Activated naive CD4-positive, alpha-beta T cell treated with anti-CD3 and anti-CD28 coated beads for 36 hours (primary cell): ENCODE data around the gene MVB12A. TPM values are rescaled to one million over a fixed set of nuclear protein-coding genes. Genes with fewer than 3 reads are reported as not detected.

Source experiments
- CTCF ChIA-PET: fragments of 350-600 bp; sonication (Branson Sonifier 250); formaldehyde crosslinking; loops from one replicate; lab custom pipeline; 2021; ENCODE audit warnings: antibody characterized with exemption; lab: Charles Lee
- DNase-seq: peaks from one replicate; pipeline ENCODE4 v3.0.0-alpha.2; 2020
- H3K27ac Mint-ChIP-seq: one replicate; pipeline ENCODE4 v1.8.0; 2021; ENCODE audit warnings: mild to moderate bottlenecking, mixed read lengths
- H3K27me3 Mint-ChIP-seq: one replicate; pipeline ENCODE4 v1.8.0; 2021; ENCODE audit warnings: low read depth, mixed read lengths
- H3K36me3 Mint-ChIP-seq: one replicate; pipeline ENCODE4 v1.8.0; 2021; ENCODE audit warnings: low read depth, mixed read lengths
- H3K4me1 Mint-ChIP-seq: one replicate; pipeline ENCODE4 v1.8.0; 2021; ENCODE audit warnings: low read depth, mixed read lengths
- H3K4me3 Mint-ChIP-seq: one replicate; pipeline ENCODE4 v1.8.0; 2021; ENCODE audit warnings: mild to moderate bottlenecking, moderate library complexity, mixed read lengths
- H3K9me3 Mint-ChIP-seq: one replicate; pipeline ENCODE4 v1.8.0; 2021; ENCODE audit warnings: mixed read lengths
- intact Hi-C: fragments of 100-400 bp; cut with micrococcal nuclease; formaldehyde crosslinking; loops from one replicate; pipeline ENCODE4 v1.15.1; 2023
- total RNA-seq, 2 experiments: library from RNA; stranded (reverse); gene quantifications; one replicate each; pipeline ENCODE4 v1.2.3, GENCODE V29; 2021

Gene MVB12A
- 10 to 100 TPM; 29.3 to 32.1 TPM for total RNA-seq

GRCh38 chr19:17419621-17420474, at the start of gene MVB12A:
Gene MVB12A (plus strand): TSS chr19:17420047. CDS start chr19:17420136, 89 bp downstream.
- intact Hi-C loops: loop anchor here (1.0 kb wide), 6 partner anchors 15 to 153 kb away; partner anchors contain the start of genes BABAM1, BST2, DDA1 and GTPBP3

GRCh38 chr19:17376935-17377600, 42.8 kb upstream of the MVB12A start, which contains the start of gene PLVAP:
Gene PLVAP (minus strand): TSS chr19:17377342. CDS start chr19:17377288, 54 bp downstream.
- CTCF ChIA-PET: interaction anchor here (0.7 kb wide), 1 partner anchor 57 kb away, joined by 5 read pairs; no protein-coding TSS in a partner anchor
- H3K27ac Mint-ChIP-seq: no peak within 1 kb of the TSS
- H3K36me3 Mint-ChIP-seq: no peaks in the 10 kb centered on the region
- DNase-seq: no peak
- H3K4me1 Mint-ChIP-seq: peaks cover 3% of the 10 kb centered on the region
- peaks cover 7% of the 10 kb centered on the region for H3K9me3 Mint-ChIP-seq
- intact Hi-C loops: no loop called here
- H3K4me3 Mint-ChIP-seq: no peak within 1 kb of the TSS
- H3K27me3 Mint-ChIP-seq: peaks cover 8% of the 10 kb centered on the region

More at GRCh38 chr19:17419621-17420474, at the start of gene MVB12A:
- no peaks in the 10 kb centered on the region for H3K9me3 Mint-ChIP-seq
- H3K27ac Mint-ChIP-seq: peak within 1 kb of the TSS; percentile 87
- H3K36me3 Mint-ChIP-seq: peaks cover 3% of the 10 kb centered on the region
- peak within 1 kb of the TSS; percentile 87 for H3K4me3 Mint-ChIP-seq
- CTCF ChIA-PET: interaction anchor here (0.6 to 1.7 kb wide), 8 partner anchors 9 to 46 kb away, joined by 3 to 8 read pairs (median 4); partner anchors contain the start of gene CCDC194
- no peaks in the 10 kb centered on the region for H3K27me3 Mint-ChIP-seq
- peaks cover 17% of the 10 kb centered on the region for H3K4me1 Mint-ChIP-seq
- DNase-seq: peak; percentile 98

- intact Hi-C loops: no loop called here
- CTCF ChIA-PET: interaction anchor here (0.5 kb wide), 1 partner anchor 472 kb away, joined by 4 read pairs; no protein-coding TSS in a partner anchor
Measured at GRCh38 chr19:17378271-17378670, 41.6 kb upstream of the MVB12A start.

GRCh38 chr19:17379221-17379631, 40.6 kb upstream of the MVB12A start:
- Mint-ChIP-seq H3K4me1 (peaks cover 8% of the 10 kb centered on the region), H3K4me3 (no peak overlapping the region), H3K36me3 (no peaks in the 10 kb centered on the region), H3K27me3 (peaks cover 8% of the 10 kb centered on the region), H3K27ac (no peak overlapping the region), H3K9me3 (peaks cover 7% of the 10 kb centered on the region)
- intact Hi-C loops: no loop called here
- no peak for DNase-seq
- CTCF ChIA-PET: no interaction called here

More at GRCh38 chr19:17378271-17378670, 41.6 kb upstream of the MVB12A start:
- H3K27ac Mint-ChIP-seq: no peak overlapping the region
- H3K4me3 Mint-ChIP-seq: no peak overlapping the region
- no peaks in the 10 kb centered on the region for H3K36me3 Mint-ChIP-seq
- no peak for DNase-seq
- H3K4me1 Mint-ChIP-seq: peaks cover 8% of the 10 kb centered on the region
- H3K9me3 Mint-ChIP-seq: peaks cover 7% of the 10 kb centered on the region
- H3K27me3 Mint-ChIP-seq: peaks cover 8% of the 10 kb centered on the region

GRCh38 chr19:17380426-17381138, 39.3 kb upstream of the MVB12A start:
- no peaks in the 10 kb centered on the region for H3K36me3 Mint-ChIP-seq
- intact Hi-C loops: loop anchor here (10.0 kb wide), 1 partner anchor 606 kb away; no protein-coding TSS in a partner anchor

GRCh38 chr19:17385878-17386611, 33.8 kb upstream of the MVB12A start:
- no peak overlapping the region for H3K4me3 Mint-ChIP-seq
- H3K27ac Mint-ChIP-seq: no peak overlapping the region
- no peaks in the 10 kb centered on the region for H3K9me3 Mint-ChIP-seq
- H3K4me1 Mint-ChIP-seq: peaks cover 9% of the 10 kb centered on the region
- H3K36me3 Mint-ChIP-seq: no peaks in the 10 kb centered on the region
- no peaks in the 10 kb centered on the region for H3K27me3 Mint-ChIP-seq
- DNase-seq: peak; percentile 75
- CTCF ChIA-PET: interaction anchor here (0.6 to 3.4 kb wide), 24 partner anchors 9 to 334 kb away, joined by 3 to 20 read pairs (median 4); partner anchors contain the start of genes ANKLE1, ANO8, BABAM1 and CCDC194
- intact Hi-C loops: loop anchor here (1.0 to 10.0 kb wide), 3 partner anchors 40 to 611 kb away; no protein-coding TSS in a partner anchor

More at GRCh38 chr19:17380426-17381138, 39.3 kb upstream of the MVB12A start:
- Mint-ChIP-seq H3K9me3 (peaks cover 7% of the 10 kb centered on the region), H3K4me3 (no peak overlapping the region), H3K27me3 (peaks cover 8% of the 10 kb centered on the region), H3K27ac (no peak overlapping the region), H3K4me1 (peaks cover 8% of the 10 kb centered on the region)
- no peak for DNase-seq
- CTCF ChIA-PET: interaction anchor here (0.6 kb wide), 2 partner anchors 19 to 23 kb away, joined by 3 read pairs; no protein-coding TSS in a partner anchor

- H3K27ac Mint-ChIP-seq: no peak overlapping the region
- DNase-seq: no peak
- no peak overlapping the region for H3K4me3 Mint-ChIP-seq
- no peaks in the 10 kb centered on the region for H3K9me3 Mint-ChIP-seq
- no peaks in the 10 kb centered on the region for H3K27me3 Mint-ChIP-seq
- H3K36me3 Mint-ChIP-seq: no peaks in the 10 kb centered on the region
- CTCF ChIA-PET: interaction anchor here (0.6 to 2.7 kb wide), 13 partner anchors 10 to 617 kb away, joined by 3 to 14 read pairs (median 4); partner anchors contain the start of gene MRPL34
- H3K4me1 Mint-ChIP-seq: peaks cover 13% of the 10 kb centered on the region
- intact Hi-C loops: loop anchor here (10.0 kb wide), 1 partner anchor 614 kb away; no protein-coding TSS in a partner anchor
Measured at GRCh38 chr19:17389288-17389687, 30.6 kb upstream of the MVB12A start.

GRCh38 chr19:17389957-17390664, 29.7 kb upstream of the MVB12A start:
- Mint-ChIP-seq H3K27me3 (no peaks in the 10 kb centered on the region), H3K27ac (no peak overlapping the region), H3K4me3 (peak overlapping the region; percentile 82), H3K36me3 (no peaks in the 10 kb centered on the region), H3K4me1 (peaks cover 17% of the 10 kb centered on the region), H3K9me3 (no peaks in the 10 kb centered on the region)
- DNase-seq: no peak
- intact Hi-C loops: loop anchor here (2.0 to 10.0 kb wide), 2 partner anchors 53 to 615 kb away; partner anchors contain the start of gene GTPBP3
- CTCF ChIA-PET: interaction anchor here (0.5 to 2.7 kb wide), 11 partner anchors 17 to 618 kb away, joined by 3 to 14 read pairs (median 4); no protein-coding TSS in a partner anchor

- peak; percentile 93 for DNase-seq
- peak overlapping the region; percentile 82 for H3K4me3 Mint-ChIP-seq
- no peaks in the 10 kb centered on the region for H3K9me3 Mint-ChIP-seq
- intact Hi-C loops: loop anchor here (1.0 to 2.0 kb wide), 4 partner anchors 14 to 99 kb away; partner anchors contain the start of genes BST2 and GTPBP3
- no peaks in the 10 kb centered on the region for H3K36me3 Mint-ChIP-seq
- CTCF ChIA-PET: interaction anchor here (0.7 to 2.6 kb wide), 3 partner anchors 47 to 155 kb away, joined by 3 to 8 read pairs (median 3); no protein-coding TSS in a partner anchor
- H3K27me3 Mint-ChIP-seq: no peaks in the 10 kb centered on the region
- H3K27ac Mint-ChIP-seq: no peak overlapping the region
- peaks cover 20% of the 10 kb centered on the region for H3K4me1 Mint-ChIP-seq
Measured at GRCh38 chr19:17390665-17391370, 29.0 kb upstream of the MVB12A start.
